Right lobe of liver (tissue), 4 donors: ENCODE data around the gene NDUFA13.

Experiments used
- CTCF ChIP-seq, 4 donors: fragments of 200-600 bp in 3 of 4; fragments of 450-650 bp in 1 of 4; IDR thresholded peaks; one replicate each; pipeline versions ENCODE4 v1.5.1 to v1.8.0; 2016 to 2022; ENCODE audit warnings: antibody characterized with exemption in 4 of 4, mild to moderate bottlenecking in 2 of 4
- POLR2A ChIP-seq: fragments of 450-650 bp; IDR thresholded peaks from one replicate; pipeline ENCODE4 v1.6.1; 2017; ENCODE audit warnings: antibody characterized with exemption, mild to moderate bottlenecking
- donor health status: DM: no; HTN: no; CAD: no.
- donor health status: DM: no; HTN: no; CAD: no.
- donor health status: DM: no; HTN: yes; CAD: no.

DNA sequence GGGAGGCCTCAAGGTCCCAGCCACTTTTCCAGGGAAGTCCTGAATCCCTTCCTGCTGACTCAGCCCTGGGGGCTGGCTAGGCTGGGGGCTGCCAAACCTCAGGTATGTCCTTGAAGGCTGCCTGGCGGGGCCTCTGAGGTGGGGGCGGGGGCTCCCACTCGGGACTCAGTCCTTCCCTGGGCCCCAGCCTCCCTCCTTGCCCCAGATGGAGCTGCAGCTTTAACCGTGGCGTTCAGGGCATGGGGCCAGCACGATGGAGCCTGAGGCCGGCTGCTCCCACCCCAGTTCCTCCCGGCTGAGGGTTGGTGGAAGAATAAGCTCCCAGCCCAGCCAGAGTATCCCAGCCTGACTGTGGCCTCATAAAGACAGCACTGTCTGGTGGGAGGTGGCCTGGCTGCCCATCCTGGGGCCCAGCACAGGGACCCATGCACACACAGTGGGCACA, 34.5 kb downstream of the NDUFA13 start:
- TF ChIP-seq CTCF (IDR thresholded peaks at IDR 0.05) (no peak), POLR2A (no peak)
